Measurements from ENCODE around the gene SHOX. TPM values are rescaled to one million over a fixed set of nuclear protein-coding genes. Genes with fewer than 3 reads are reported as not detected.

SHOX gene
- total RNA-seq, 3 donors from 2014 or later, result 0.12 to 0.22 TPM; not detected in 1

DNA sequence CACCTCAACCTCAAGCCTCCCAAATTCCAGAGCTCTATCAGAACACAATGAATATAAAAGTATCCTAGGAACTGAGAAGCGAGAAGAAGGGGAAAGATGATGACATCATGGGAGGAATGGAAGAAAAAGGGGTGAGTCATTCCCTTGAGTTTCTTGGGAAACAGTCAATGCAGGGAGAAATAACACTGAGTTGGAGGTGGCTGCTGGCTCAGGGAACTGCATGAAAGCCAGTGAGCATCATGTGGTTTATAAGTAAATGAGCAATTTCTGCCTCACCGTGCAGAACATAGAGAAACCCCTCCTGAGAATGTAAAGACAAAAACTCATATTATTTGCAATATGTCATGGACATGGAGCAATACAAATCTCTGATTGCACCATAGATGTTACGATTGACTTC is 73.3 kb downstream of the SHOX start:
- TF ChIP-seq CTCF (IDR thresholded peaks at IDR 0.05), result no peak
- Histone ChIP-seq H3K9me3 (peaks cover 19% of the 10 kb centered on the region), H3K4me1 (ENCODE audit: low read depth) (no peaks in the 10 kb centered on the region), H3K36me3 (ENCODE audit: low read depth) (no peaks in the 10 kb centered on the region), H3K4me3 (no peak overlapping the region)
- intact Hi-C loops (cut with DNase I, micrococcal nuclease), result no loop called here
- ATAC-seq, result no peak
- no peak for DNase-seq

Other genes starting within 250 kb of the SHOX start
- 10 to 100 TPM in 2 of 3 donors, 1 to 10 TPM in 1; 9.2 to 11.6 (median 11.2) TPM for gene PPP2R3B, start 243.9 kb upstream of the SHOX start, total RNA-seq